ENCODE data around the gene DENND4C.

- TF ChIP-seq GLI2 (tag by site-specific recombination; IDR thresholded peaks at IDR 0.05; ENCODE audit: borderline replicate concordance, low read depth): no peak
- no peak for TF ChIP-seq ZNF114 (tag by site-specific recombination; IDR thresholded peaks at IDR 0.05)
- no peak for TF ChIP-seq SETDB1 (IDR thresholded peaks at IDR 0.05; ENCODE audit: insufficient read length, low read length)
- no peak for TF ChIP-seq ZNF521 (tag by site-specific recombination; IDR thresholded peaks at IDR 0.05)
- TF ChIP-seq ZSCAN4 (tag by site-specific recombination; IDR thresholded peaks at IDR 0.05): no peak
- TF ChIP-seq ZNF416 (tag by site-specific recombination; IDR thresholded peaks at IDR 0.05): no peak
- no peak for TF ChIP-seq ZFP37 (tag by site-specific recombination; IDR thresholded peaks at IDR 0.05)
These were observed 41.7 kb upstream of the DENND4C start for GRCh38 chr9:19188771-19189170.
